Activated T-cell treated with anti-CD3 and anti-CD28 coated beads, Interleukin-2, amount 50 U/mL, for 48 hours (primary cell): Measurements from ENCODE around the gene LRGUK.

Source experiments
- DNase-seq, 2 experiments: peaks; one replicate each; pipeline ENCODE4 v3.0.0-alpha.2; 2020

Gene LRGUK

GRCh38 chr7:134307320-134307719 is 180.2 kb downstream of the LRGUK start:
- DNase-seq = no peak

DNA sequence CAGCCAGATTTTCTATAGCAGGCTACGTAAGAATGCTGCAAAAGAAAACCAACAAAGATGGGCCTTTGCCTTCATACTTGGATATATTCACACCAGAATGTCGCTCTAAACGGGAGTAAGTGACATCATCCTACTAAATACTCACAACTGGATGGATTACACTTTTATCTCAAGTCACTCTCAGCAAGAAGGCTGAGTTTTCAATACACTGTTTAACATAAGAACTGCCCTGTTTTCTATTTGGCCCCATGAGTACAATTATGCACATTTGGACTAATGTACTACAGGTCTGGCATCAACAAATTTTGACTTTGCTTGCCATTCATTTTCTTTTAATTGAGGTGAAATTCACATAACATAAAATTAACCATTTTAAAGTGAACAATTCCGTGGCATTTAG is 181.4 kb downstream of the LRGUK start:
- no peak for DNase-seq

- no peak for DNase-seq
Measured at GRCh38 chr7:134311807-134312206, 184.7 kb downstream of the LRGUK start.

DNA sequence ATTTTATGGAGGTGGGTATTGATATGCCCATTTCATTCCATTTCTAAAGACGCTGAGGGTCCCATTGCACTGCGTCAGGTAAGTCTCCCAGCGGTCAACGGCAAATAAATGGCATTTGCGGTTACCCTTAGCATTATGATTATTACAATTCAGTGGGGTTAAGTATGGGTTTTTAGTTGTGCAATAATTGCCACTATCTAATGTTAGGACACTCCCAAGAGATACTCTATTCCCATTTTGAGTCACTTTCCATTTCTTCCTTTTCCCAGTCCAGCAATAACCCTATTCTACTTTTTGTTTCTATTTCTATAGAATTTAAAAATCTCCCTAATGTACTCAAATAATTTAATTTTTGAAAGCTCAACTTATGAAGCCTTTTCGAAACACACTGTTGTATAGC is 185.6 kb downstream of the LRGUK start:
- no peak for DNase-seq

DNA sequence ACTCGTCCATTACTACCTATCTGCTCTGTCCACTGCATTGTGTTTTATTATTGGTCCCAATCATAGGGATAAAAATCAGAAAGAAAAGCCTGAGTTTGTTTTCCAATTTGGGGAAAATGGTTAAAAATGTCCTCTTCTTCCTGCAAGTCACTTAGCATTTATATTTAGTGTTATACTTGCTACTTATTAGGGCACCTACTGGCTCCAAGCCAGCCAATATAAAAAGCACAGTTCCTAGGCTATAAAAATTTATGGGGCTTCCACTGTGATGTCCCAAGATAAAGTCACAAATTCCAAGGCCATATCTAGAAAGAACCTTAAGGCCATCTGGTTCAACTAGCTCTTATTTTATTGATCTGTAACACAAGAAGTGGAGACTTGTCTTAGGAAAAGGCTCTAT is 186.4 kb downstream of the LRGUK start:
- DNase-seq = no peak
